GM23338 (cell line): ENCODE measurements around the gene SPINT1. TPM values are rescaled to one million over a fixed set of nuclear protein-coding genes. Genes with fewer than 3 reads are reported as not detected.

Experiments used
- ATAC-seq: fragments of 200-7000 bp; cut with Tn5 transposase; 3 replicates; pipeline ENCODE4 v1.9.1; 2020
- DNase-seq: peaks from one replicate; pipeline ENCODE4 v3.0.0-alpha.2; 2015; ENCODE audit warnings: low spot score
- H2AFZ ChIP-seq: fragments of 200-600 bp; sonication (generic); 2 replicates; pipeline ENCODE4 v1.8.0; 2016; ENCODE audit warnings: antibody characterized with exemption, mild to moderate bottlenecking, moderate library complexity
- H3F3A ChIP-seq: fragments of 200-600 bp; sonication (generic); replicated peaks from 2 replicates; pipeline ENCODE4 v1.8.0; 2017; ENCODE audit warnings: antibody characterized with exemption, mixed run types, low read depth
- H3K27ac ChIP-seq: fragments of 200-600 bp; sonication (generic); 2 replicates; pipeline ENCODE4 v1.6.1; 2016; ENCODE audit warnings: low read depth
- H3K27me3 ChIP-seq: fragments of 200-600 bp; sonication (generic); 2 replicates; pipeline ENCODE4 v1.8.0; 2016; ENCODE audit warnings: mild to moderate bottlenecking, mixed run types, moderate library complexity; ENCODE audit not compliant: insufficient read depth
- H3K36me3 ChIP-seq: fragments of 200-600 bp; sonication (generic); 2 replicates; pipeline ENCODE4 v1.8.0; 2016; ENCODE audit warnings: mild to moderate bottlenecking; ENCODE audit not compliant: insufficient read depth
- H3K4me1 ChIP-seq: fragments of 200-600 bp; sonication (generic); 2 replicates; pipeline ENCODE4 v1.8.0; 2016; ENCODE audit warnings: mild to moderate bottlenecking, moderate library complexity; ENCODE audit not compliant: insufficient read depth
- H3K4me2 ChIP-seq: fragments of 200-600 bp; sonication (generic); 2 replicates; pipeline ENCODE4 v1.7.1; 2017; ENCODE audit warnings: mixed run types
- H3K4me3 ChIP-seq: fragments of 200-600 bp; sonication (generic); 2 replicates; pipeline ENCODE4 v1.6.1; 2016; ENCODE audit warnings: mixed run types
- H3K79me2 ChIP-seq: fragments of 200-600 bp; sonication (generic); replicated peaks from 2 replicates; pipeline ENCODE4 v1.8.0; 2017; ENCODE audit warnings: mild to moderate bottlenecking; ENCODE audit not compliant: insufficient read depth
- H3K9me2 ChIP-seq: fragments of 200-600 bp; sonication (generic); 2 replicates; pipeline ENCODE4 v1.8.0; 2017; ENCODE audit not compliant: insufficient read depth
- H4K20me1 ChIP-seq: fragments of 200-600 bp; sonication (generic); replicated peaks from 2 replicates; pipeline ENCODE4 v1.8.0; 2017; ENCODE audit warnings: mild to moderate bottlenecking; ENCODE audit not compliant: insufficient read depth
- H3K27ac Mint-ChIP-seq: 2 replicates; pipeline ENCODE4 v1.8.0; 2020; ENCODE audit warnings: inconsistent platforms, mild to moderate bottlenecking, moderate library complexity, mixed read lengths
- H3K27me3 Mint-ChIP-seq: 3 replicates; pipeline ENCODE4 v1.8.0; 2022; ENCODE audit warnings: low read depth, mild to moderate bottlenecking, moderate library complexity, mixed read lengths, inconsistent platforms; ENCODE audit not compliant: insufficient read depth, poor library complexity
- H3K36me3 Mint-ChIP-seq: 3 replicates; pipeline ENCODE4 v1.8.0; 2021; ENCODE audit warnings: low read depth, mild to moderate bottlenecking, inconsistent platforms, moderate library complexity, mixed read lengths
- H3K4me1 Mint-ChIP-seq: 3 replicates; pipeline ENCODE4 v1.8.0; 2020; ENCODE audit warnings: mild to moderate bottlenecking, inconsistent platforms, mixed read lengths
- H3K4me3 Mint-ChIP-seq: 3 replicates; pipeline ENCODE4 v1.8.0; 2021; ENCODE audit warnings: moderate library complexity, mild to moderate bottlenecking, inconsistent platforms, mixed read lengths
- H3K9me3 Mint-ChIP-seq: 3 replicates; pipeline ENCODE4 v1.8.0; 2020; ENCODE audit warnings: moderate library complexity, mild to moderate bottlenecking, inconsistent platforms, mixed read lengths
- CREB1 ChIP-seq: fragments of 250-450 bp; sonication (Bioruptor Pico); IDR thresholded peaks from 2 replicates; pipeline ENCODE4 v1.5.0; 2020; ENCODE audit warnings: low read depth, mild to moderate bottlenecking, moderate library complexity
- CTCF ChIP-seq, 2 experiments: fragments of 200-600 bp in 1 of 2; sonication (generic) in 1 of 2; conservative IDR thresholded peaks; 2 replicates each; pipeline versions ENCODE4 v1.5.1 to v1.6.1; 2016 to 2017; ENCODE audit warnings: antibody characterized with exemption in 2 of 2, low read depth in 2 of 2, mild to moderate bottlenecking in 2 of 2, moderate library complexity in 1 of 2
- ETS1 ChIP-seq: IDR thresholded peaks from 2 replicates; pipeline ENCODE4 v1.6.1; 2016; ENCODE audit warnings: antibody characterized with exemption
- JUNB ChIP-seq: IDR thresholded peaks from one replicate; pipeline ENCODE4 v1.6.1; 2016; ENCODE audit warnings: antibody characterized with exemption; ENCODE audit not compliant: unreplicated experiment
- NANOG ChIP-seq: IDR thresholded peaks from 2 replicates; pipeline ENCODE4 v1.6.1; 2016; ENCODE audit warnings: antibody characterized with exemption, borderline replicate concordance
- POLR2AphosphoS5 ChIP-seq: IDR thresholded peaks from 2 replicates; pipeline ENCODE4 v1.6.1; 2016; ENCODE audit warnings: antibody characterized with exemption, low read depth
- REST ChIP-seq: IDR thresholded peaks from one replicate; pipeline ENCODE4 v1.6.1; 2018; ENCODE audit warnings: antibody characterized with exemption; ENCODE audit not compliant: unreplicated experiment
- STAT1 ChIP-seq: IDR thresholded peaks from one replicate; pipeline ENCODE4 v1.6.1; 2016; ENCODE audit warnings: antibody characterized with exemption; ENCODE audit not compliant: unreplicated experiment
- ZNF114 ChIP-seq: fragments of 250-450 bp; sonication (Bioruptor Pico); IDR thresholded peaks from 2 replicates; pipeline ENCODE4 v1.5.0; 2020; ENCODE audit warnings: mild to moderate bottlenecking, moderate library complexity
- polyA plus RNA-seq: library from polyadenylated mRNA; unstranded; fragments of >200 nt; fragmentation: Nextera tagmentation; extraction: Ambion mirVana; gene quantifications from 2 replicates; pipeline ENCODE4 v1.2.1, GENCODE V29; 2016
- total RNA-seq: library from RNA; depleted of rRNA; stranded (reverse); fragments of >200 nt; shearing (Covaris generic); gene quantifications from 2 replicates; pipeline ENCODE4 v1.2.3, GENCODE V29; 2014

Gene SPINT1
- total and polyA plus RNA-seq, 2 experiments from 2014 or later: 41.3 to 253 TPM

GRCh38 chr15:40796512-40796911 lies 47.3 kb upstream of the SPINT1 start (continued):
- TF ChIP-seq REST (no peak), CTCF (conservative IDR thresholded peaks at IDR 0.05; ENCODE audit: low read depth in 2 of 2) (no peak), CREB1 (CRISPR knock-in tag) (no peak), STAT1 (no peak), ETS1 (no peak)

- H3K9me3 Mint-ChIP-seq: no peaks in the 10 kb centered on the region
- Histone ChIP-seq H3K79me2 (peaks cover 41% of the 10 kb centered on the region), H4K20me1 (peaks cover 3% of the 10 kb centered on the region; the same call in 1 of the 2 replicates)
Observed at GRCh38 chr15:40799523-40799922, 44.3 kb upstream of the SPINT1 start.

More at GRCh38 chr15:40799523-40799922, 44.3 kb upstream of the SPINT1 start:
- Mint-ChIP-seq H3K36me3 (peaks cover 7% of the 10 kb centered on the region; the same call in 2 of the 3 replicates), H3K27ac (peak overlapping the region; percentile 92), H3K4me3 (peak overlapping the region; percentile 3; the same call in 1 of the 3 replicates), H3K27me3 (peaks cover 10% of the 10 kb centered on the region), H3K4me1 (peaks cover 39% of the 10 kb centered on the region)
- H3K4me1 ChIP-seq: peaks cover 50% of the 10 kb centered on the region
- peaks cover 5% of the 10 kb centered on the region; the same call in 1 of the 2 replicates for H3F3A ChIP-seq
- H3K27ac ChIP-seq: 0 out of 2 replicates have a peak overlapping the region, but pooled peaks have one; percentile 80
- no peak for DNase-seq
- peak overlapping the region; percentile 53 for H3K4me2 ChIP-seq
- H3K36me3 ChIP-seq: no peaks in the 10 kb centered on the region
- no peak overlapping the region for H2AFZ ChIP-seq
- ATAC-seq: no peak
- 0 out of 2 replicates have a peak overlapping the region, but pooled peaks have one; percentile 12 for H3K4me3 ChIP-seq
- TF ChIP-seq CREB1 (CRISPR knock-in tag) (no peak), NANOG (no peak), POLR2AphosphoS5 (no peak), ZNF114 (CRISPR knock-in tag) (no peak), JUNB (no peak)
- H3K9me2 ChIP-seq: no peaks in the 10 kb centered on the region
- H3K27me3 ChIP-seq: no peaks in the 10 kb centered on the region
